Left forelimb (tissue), 1 donor: Measurements from ENCODE around the gene UBL7.
"Not testable (repeated sequence)": the region's sequence is repeated elsewhere in the genome, so short reads cannot be mapped to it uniquely, and the experiment has no call there.

Experiments used
- DNase-seq: peaks from one replicate; pipeline ENCODE4 v3.0.0-alpha.2; 2018; ENCODE audit warnings: low spot score

UBL7 gene

GRCh38 chr15:74463634-74464033 is 2.7 kb upstream of the UBL7 start:
- no peak for DNase-seq

- no peak for DNase-seq
Measured at GRCh38 chr15:74461847-74462511, 1.0 kb upstream of the UBL7 start.

GRCh38 chr15:74460298-74460697 is 662 bp downstream of the UBL7 start:
- no peak for DNase-seq

GRCh38 chr15:74459798-74460197 is 1.2 kb downstream of the UBL7 start:
- DNase-seq: not testable (repeated sequence)

GRCh38 chr15:74458473-74458872 is 2.5 kb downstream of the UBL7 start:
- no peak for DNase-seq

- DNase-seq: not testable (repeated sequence)
Measured at GRCh38 chr15:74457036-74457435, 3.9 kb downstream of the UBL7 start.

- no peak for DNase-seq
Measured at GRCh38 chr15:74454764-74455500, 6.0 kb downstream of the UBL7 start.

GRCh38 chr15:74453925-74454763 is 6.8 kb downstream of the UBL7 start:
- no peak for DNase-seq

GRCh38 chr15:74451861-74452835 is 8.8 kb downstream of the UBL7 start:
- no peak for DNase-seq

- DNase-seq: no peak
Measured at GRCh38 chr15:74451322-74451721, 9.6 kb downstream of the UBL7 start.

- no peak for DNase-seq
Measured at GRCh38 chr15:74449643-74450205, 11.2 kb downstream of the UBL7 start.

- no peak for DNase-seq
Measured at GRCh38 chr15:74449095-74449494, 11.9 kb downstream of the UBL7 start.

GRCh38 chr15:74445816-74446763 is 14.9 kb downstream of the UBL7 start:
- DNase-seq: no peak

- no peak for DNase-seq
Measured at GRCh38 chr15:74444106-74445062, 16.6 kb downstream of the UBL7 start.

GRCh38 chr15:74443100-74443909 is 17.7 kb downstream of the UBL7 start:
- no peak for DNase-seq

- no peak for DNase-seq
Measured at GRCh38 chr15:74442604-74443003, 18.4 kb downstream of the UBL7 start.

- DNase-seq: no peak
Measured at GRCh38 chr15:74442063-74442462, 18.9 kb downstream of the UBL7 start.
